ENCODE measurements around the gene IQGAP3.

The IQGAP3 gene

GRCh38 chr1:156572663-156573018 is 276 bp upstream of the IQGAP3 start:
- no peak for TF ChIP-seq CTCF (IDR thresholded peaks at IDR 0.05; ENCODE audit: low read depth, low read length, missing control alignments)
- in situ Hi-C loops (cut with HindIII; ENCODE audit: low pct_ligation_motif_present, low sequenced_read_pairs) = loop anchor here (10.0 kb wide), 1 partner anchor 48 kb away; no protein-coding TSS in a partner anchor
- H3K4me3 ChIP-seq (ENCODE audit: low read depth, low read length) = peak overlapping the region; percentile 89
- H3K27me3 ChIP-seq (replicated peaks) = no peaks in the 10 kb centered on the region
- DNase-seq = no peak
- H3K27ac ChIP-seq = no peak overlapping the region
- H3K36me3 ChIP-seq (replicated peaks) = no peaks in the 10 kb centered on the region

GRCh38 chr1:156571261-156571852 is 1.0 kb downstream of the IQGAP3 start:
- DNase-seq = peak; percentile 81
- H3K27me3 ChIP-seq (replicated peaks) = no peaks in the 10 kb centered on the region
- peak overlapping the region; percentile 28 for H3K27ac ChIP-seq
- no peaks in the 10 kb centered on the region for H3K36me3 ChIP-seq (replicated peaks)
- in situ Hi-C loops (cut with HindIII; ENCODE audit: low pct_ligation_motif_present, low sequenced_read_pairs) = loop anchor here (10.0 kb wide), 1 partner anchor 47 kb away; no protein-coding TSS in a partner anchor
- TF ChIP-seq CTCF (IDR thresholded peaks at IDR 0.05; ENCODE audit: low read depth, low read length, missing control alignments) = no peak
- H3K4me3 ChIP-seq (ENCODE audit: low read depth, low read length) = peak overlapping the region; percentile 89

GRCh38 chr1:156566436-156566835 is 5.9 kb downstream of the IQGAP3 start:
- Histone ChIP-seq H3K27me3 (replicated peaks) (no peaks in the 10 kb centered on the region), H3K27ac (no peak overlapping the region), H3K4me3 (ENCODE audit: low read depth, low read length) (no peak overlapping the region), H3K36me3 (replicated peaks) (no peaks in the 10 kb centered on the region)
- no peak for DNase-seq
- no peak for TF ChIP-seq CTCF (IDR thresholded peaks at IDR 0.05; ENCODE audit: low read depth, low read length, missing control alignments)
- in situ Hi-C loops (cut with HindIII; ENCODE audit: low pct_ligation_motif_present, low sequenced_read_pairs) = no loop called here

- Histone ChIP-seq H3K27ac (no peak overlapping the region), H3K36me3 (replicated peaks) (no peaks in the 10 kb centered on the region), H3K4me3 (ENCODE audit: low read depth, low read length) (no peak overlapping the region), H3K27me3 (replicated peaks) (no peaks in the 10 kb centered on the region)
- no peak for TF ChIP-seq CTCF (IDR thresholded peaks at IDR 0.05; ENCODE audit: low read depth, low read length, missing control alignments)
- DNase-seq = no peak
- in situ Hi-C loops (cut with HindIII; ENCODE audit: low pct_ligation_motif_present, low sequenced_read_pairs) = no loop called here
These were observed 6.8 kb downstream of the IQGAP3 start for GRCh38 chr1:156565519-156565918.

GRCh38 chr1:156560585-156561163 is 11.7 kb downstream of the IQGAP3 start:
- no peaks in the 10 kb centered on the region for H3K27me3 ChIP-seq (replicated peaks)
- H3K27ac ChIP-seq = no peak overlapping the region
- no peak overlapping the region for H3K4me3 ChIP-seq (ENCODE audit: low read depth, low read length)
- TF ChIP-seq CTCF (IDR thresholded peaks at IDR 0.05; ENCODE audit: low read depth, low read length, missing control alignments) = no peak
- H3K36me3 ChIP-seq (replicated peaks) = no peaks in the 10 kb centered on the region
- no peak for DNase-seq
- in situ Hi-C loops (cut with HindIII; ENCODE audit: low pct_ligation_motif_present, low sequenced_read_pairs) = no loop called here

Measured in brain microvascular endothelial cell (primary cell).